A673 (cell line): ENCODE data around the gene VAMP7. TPM values are rescaled to one million over a fixed set of nuclear protein-coding genes. Genes with fewer than 3 reads are reported as not detected.
"Not testable (repeated sequence)": the region's sequence is repeated elsewhere in the genome, so short reads cannot be mapped to it uniquely, and the experiment has no call there.

Experiments
- BruUV-seq: library from RNA; stranded (reverse); fragments of 400-500 nt; replicated peaks from 2 replicates; lab custom pipeline; 2021; lab: Mats Ljungman, UMichigan
- CTCF ChIA-PET: fragments of 300-600 bp; sonication (Branson Sonifier 250); formaldehyde crosslinking; loops from one replicate; lab custom pipeline; 2022; ENCODE audit warnings: antibody characterized with exemption; lab: Charles Lee
- POLR2A ChIA-PET: fragments of 300-600 bp; sonication (Branson Sonifier 250); formaldehyde crosslinking; loops from one replicate; lab custom pipeline; 2022; ENCODE audit warnings: antibody characterized with exemption; ENCODE audit not compliant: low non-redundant PET; lab: Charles Lee
- DNase-seq: peaks from one replicate; pipeline ENCODE4 v3.0.0-alpha.2; 2015; ENCODE audit warnings: low spot score
- H3K27ac ChIP-seq: fragments of 200-600 bp; sonication (generic); 2 replicates; pipeline ENCODE4 v1.5.1; 2016; ENCODE audit warnings: mixed run types, low read depth, mild to moderate bottlenecking, mixed read lengths, antibody characterized with exemption, low read length; ENCODE audit not compliant: poor library complexity, severe bottlenecking
- H3K27me3 ChIP-seq: fragments of 200-600 bp; sonication (generic); replicated peaks from 2 replicates; pipeline ENCODE4 v1.6.1; 2017; ENCODE audit warnings: mixed run types, low read depth, mild to moderate bottlenecking, mixed read lengths, antibody characterized with exemption, low read length; ENCODE audit not compliant: insufficient read depth, poor library complexity
- H3K36me3 ChIP-seq: fragments of 200-600 bp; sonication (generic); 2 replicates; pipeline ENCODE4 v1.6.1; 2016; ENCODE audit warnings: mixed run types, mild to moderate bottlenecking, mixed read lengths, antibody characterized with exemption, low read length; ENCODE audit not compliant: insufficient read depth, poor library complexity, severe bottlenecking
- H3K4me1 ChIP-seq: fragments of 200-600 bp; sonication (generic); 2 replicates; pipeline ENCODE4 v1.6.1; 2017; ENCODE audit warnings: mixed run types, mild to moderate bottlenecking, mixed read lengths, antibody characterized with exemption, low read length; ENCODE audit not compliant: insufficient read depth, poor library complexity, severe bottlenecking
- H3K4me3 ChIP-seq: fragments of 200-600 bp; sonication (generic); 2 replicates; pipeline ENCODE4 v1.5.1; 2016; ENCODE audit warnings: low read depth, mixed run types, mild to moderate bottlenecking, mixed read lengths, low read length; ENCODE audit not compliant: poor library complexity, severe bottlenecking
- H3K9me3 ChIP-seq: fragments of 200-600 bp; sonication (generic); 2 replicates; pipeline ENCODE4 v1.6.1; 2016; ENCODE audit warnings: mixed run types, low read depth, mild to moderate bottlenecking, mixed read lengths, antibody characterized with exemption, low read length; ENCODE audit not compliant: poor library complexity, severe bottlenecking
- CTCF ChIP-seq: fragments of 300-800, 200-600 bp; sonication (generic); conservative IDR thresholded peaks from 2 replicates; pipeline ENCODE4 v1.5.1; 2017; ENCODE audit warnings: low read depth, mild to moderate bottlenecking, antibody characterized with exemption, low read length, moderate library complexity, mixed read lengths
- EZH2 ChIP-seq: fragments of 200-600 bp; sonication (generic); IDR thresholded peaks from 2 replicates; pipeline ENCODE4 v1.6.1; 2017; ENCODE audit warnings: borderline replicate concordance, low read depth, mild to moderate bottlenecking, mixed read lengths, antibody characterized with exemption, low read length; ENCODE audit not compliant: poor library complexity, severe bottlenecking
- intact Hi-C: fragments of 100-400 bp; cut with micrococcal nuclease; formaldehyde crosslinking; loops from one replicate; pipeline ENCODE4 v1.10.0; 2022; ENCODE audit not compliant: unreplicated experiment
- total RNA-seq: library from RNA; stranded (reverse); gene quantifications from 2 replicates; pipeline ENCODE4 v1.2.3, GENCODE V29; 2021

VAMP7 gene
- total RNA-seq, 1 experiment from 2014 or later = 25.1 TPM

- POLR2A ChIA-PET = no interaction called here
- BruUV-seq = no TSS peak
- intact Hi-C loops = no loop called here
- Histone ChIP-seq H3K27ac (no peak overlapping the region), H3K4me3 (no peak overlapping the region), H3K4me1 (no peaks in the 10 kb centered on the region), H3K9me3 (no peaks in the 10 kb centered on the region), H3K36me3 (no peaks in the 10 kb centered on the region), H3K27me3 (no peaks in the 10 kb centered on the region)
- DNase-seq = no peak
- TF ChIP-seq EZH2 = no peak
- TF ChIP-seq CTCF = no peak
- CTCF ChIA-PET = no interaction called here
These were observed 102.2 kb downstream of the VAMP7 start for GRCh38 chrX:155983326-155983725.

GRCh38 chrX:155985208-155985607 lies 104.1 kb downstream of the VAMP7 start:
- TF ChIP-seq CTCF (no peak), EZH2 (no peak)
- intact Hi-C loops = no loop called here
- Histone ChIP-seq H3K27me3 (no peaks in the 10 kb centered on the region), H3K27ac (no peak overlapping the region), H3K9me3 (no peaks in the 10 kb centered on the region), H3K4me1 (no peaks in the 10 kb centered on the region), H3K4me3 (no peak overlapping the region), H3K36me3 (no peaks in the 10 kb centered on the region)
- no peak for DNase-seq
- BruUV-seq = no TSS peak
- ChIA-PET POLR2A (no interaction called here), CTCF (no interaction called here)

- BruUV-seq, CTCF ChIA-PET, POLR2A ChIA-PET: not testable (repeated sequence)
These were observed 105.8 kb downstream of the VAMP7 start for GRCh38 chrX:155986995-155987394.

GRCh38 chrX:155988859-155989258 lies 107.7 kb downstream of the VAMP7 start:
- CTCF ChIA-PET = no interaction called here
- H3K9me3 ChIP-seq = no peaks in the 10 kb centered on the region
- intact Hi-C loops = no loop called here

More at GRCh38 chrX:155986995-155987394, 105.8 kb downstream of the VAMP7 start:
- intact Hi-C loops, H3K27me3 ChIP-seq, H3K4me3 ChIP-seq, H3K27ac ChIP-seq, DNase-seq, H3K9me3 ChIP-seq, H3K36me3 ChIP-seq, H3K4me1 ChIP-seq: not testable (repeated sequence)

More at GRCh38 chrX:155988859-155989258, 107.7 kb downstream of the VAMP7 start:
- no TSS peak for BruUV-seq
- DNase-seq = no peak
- TF ChIP-seq EZH2 (no peak), CTCF (no peak)
- POLR2A ChIA-PET = no interaction called here
- H3K27me3 ChIP-seq = no peaks in the 10 kb centered on the region
- H3K4me1 ChIP-seq = no peaks in the 10 kb centered on the region
- no peaks in the 10 kb centered on the region for H3K36me3 ChIP-seq
- H3K4me3 ChIP-seq = no peak overlapping the region
- H3K27ac ChIP-seq = no peak overlapping the region
